Esophagus muscularis mucosa (tissue), 4 donors: ENCODE measurements around the gene PIR.

Source experiments
- CTCF ChIP-seq, 3 experiments: fragments of 200-600 bp in 2 of 3; fragments of 450-650 bp in 1 of 3; sonication (generic) in 2 of 3; IDR thresholded peaks; one replicate each; pipeline ENCODE4 v1.5.1; 2017 to 2019; ENCODE audit warnings: antibody characterized with exemption in 3 of 3, mild to moderate bottlenecking in 2 of 3, moderate library complexity in 1 of 3
- EP300 ChIP-seq: sonication (generic); formaldehyde crosslinking; IDR thresholded peaks from one replicate; pipeline ENCODE4 v1.6.1; 2017; ENCODE audit warnings: antibody characterized with exemption
- POLR2A ChIP-seq: fragments of 450-650 bp; IDR thresholded peaks from one replicate; pipeline ENCODE4 v1.6.1; 2017; ENCODE audit warnings: antibody characterized with exemption, moderate library complexity, mild to moderate bottlenecking, low read depth

DNA sequence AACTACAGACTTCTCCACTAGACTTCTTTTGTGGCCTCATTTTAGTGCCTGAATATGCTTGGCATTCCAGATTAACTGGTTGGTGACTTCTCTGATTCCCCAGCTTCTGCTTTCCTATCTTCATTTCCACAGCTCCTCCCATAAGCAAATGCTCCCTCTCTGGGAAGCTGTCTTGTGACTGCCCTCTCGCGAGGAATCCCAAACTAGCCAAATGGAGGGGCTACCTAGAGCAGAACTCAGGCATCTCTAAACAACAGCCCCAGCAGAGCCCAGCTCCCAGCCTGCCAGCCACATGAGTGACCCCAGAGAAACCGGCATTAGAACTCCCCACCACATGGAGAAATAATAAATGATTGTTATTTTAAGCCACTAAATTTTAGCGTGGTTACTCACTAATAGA is 101.3 kb downstream of the PIR start:
- TF ChIP-seq CTCF (IDR thresholded peaks at IDR 0.05) (no peak), POLR2A (no peak), EP300 (no peak)
